ENCODE data around the gene ERVH48-1. TPM values are rescaled to one million over a fixed set of nuclear protein-coding genes. Genes with fewer than 3 reads are reported as not detected.
A peak's percentile ranks its signal among the peaks of the same experiment; 100 is the strongest.

Gene ERVH48-1
- total and polyA plus RNA-seq, 2 donors (not counting 3 experiments of a cell fraction or from before 2014, with no cell fraction given) = not detected

GRCh38 chr21:42887326-42887725 lies 38.1 kb downstream of the ERVH48-1 start:
- H2AFZ ChIP-seq (ENCODE audit: low read depth, low read length) = no peak overlapping the region
- no peak for DNase-seq (ENCODE audit: low read depth, low spot score)
- intact Hi-C loops (cut with micrococcal nuclease) = no loop called here
- no peak for TF ChIP-seq POLR2AphosphoS5 (IDR thresholded peaks at IDR 0.05; ENCODE audit: insufficient read depth, low read depth, low read length)
- no peak for TF ChIP-seq GATA2 (IDR thresholded peaks at IDR 0.05; ENCODE audit: insufficient read depth, insufficient read length, low read depth, low read length)
- TF ChIP-seq MAX (IDR thresholded peaks at IDR 0.05; ENCODE audit: insufficient read depth, insufficient read length) = no peak
- H3K4me2 ChIP-seq (ENCODE audit: insufficient read depth, low read length) = no peak overlapping the region
- dilution Hi-C loops (cut with MboI; ENCODE audit: extremely low pct_ligation_motif_present, low sequenced_read_pairs) = no loop called here
- no peaks in the 10 kb centered on the region for H3K79me2 ChIP-seq (ENCODE audit: control insufficient read depth, insufficient read depth, low read length)
- no peak overlapping the region for H3K9ac ChIP-seq (replicated peaks; ENCODE audit: extremely low read depth, insufficient read depth, low read length)
- no peaks in the 10 kb centered on the region for H4K20me1 ChIP-seq (replicated peaks; ENCODE audit: control insufficient read depth, extremely low read depth, insufficient read depth, low read length)
- H3K9me1 ChIP-seq (replicated peaks; ENCODE audit: control insufficient read depth, extremely low read depth, insufficient read depth, low read length) = no peaks in the 10 kb centered on the region
- H3K4me3 ChIP-seq (replicated peaks in 1 of 3; ENCODE audit: insufficient read depth in 1 of 3, low read depth in 1 of 3, low read length in 3 of 3) = no peak overlapping the region
- FAIRE-seq = no peak
- no peak overlapping the region for H3K27ac ChIP-seq (ENCODE audit: insufficient read depth, low read depth, low read length)
- no peaks in the 10 kb centered on the region for H3K27me3 ChIP-seq (ENCODE audit: control insufficient read depth in 2 of 2, insufficient read depth in 2 of 2, low read length in 2 of 2)
- no peaks in the 10 kb centered on the region for H3K36me3 ChIP-seq (ENCODE audit: control insufficient read depth in 2 of 2, extremely low read depth in 1 of 2, insufficient read depth in 2 of 2, low read length in 2 of 2)
- no peaks in the 10 kb centered on the region for H3K9me3 ChIP-seq (replicated peaks; ENCODE audit: control insufficient read depth, insufficient read depth, low read length)
- POLR2A ChIA-PET = no interaction called here
- peaks cover 1% of the 10 kb centered on the region for H3K4me1 ChIP-seq (ENCODE audit: control insufficient read depth, extremely low read depth, insufficient read depth, low read length)
- no TSS peak for BruUV-seq (replicated peaks)
- CTCF ChIA-PET = no interaction called here

- H4K20me1 ChIP-seq (replicated peaks; ENCODE audit: control insufficient read depth, extremely low read depth, insufficient read depth, low read length) = no peaks in the 10 kb centered on the region
- no peak overlapping the region for H3K4me3 ChIP-seq (replicated peaks in 1 of 3; ENCODE audit: insufficient read depth in 1 of 3, low read depth in 1 of 3, low read length in 3 of 3)
- no peak overlapping the region for H3K4me2 ChIP-seq (ENCODE audit: insufficient read depth, low read length)
- dilution Hi-C loops (cut with MboI; ENCODE audit: extremely low pct_ligation_motif_present, low sequenced_read_pairs) (no loop called here), intact Hi-C loops (cut with micrococcal nuclease) (no loop called here)
- no peak overlapping the region for H3K9ac ChIP-seq (replicated peaks; ENCODE audit: extremely low read depth, insufficient read depth, low read length)
- no peak overlapping the region for H3K27ac ChIP-seq (ENCODE audit: insufficient read depth, low read depth, low read length)
- TF ChIP-seq FOS (IDR thresholded peaks at IDR 0.05; ENCODE audit: borderline replicate concordance, insufficient read depth, low read length) = no peak
- no peak for TF ChIP-seq JUN (IDR thresholded peaks at IDR 0.05; ENCODE audit: borderline replicate concordance, insufficient read depth, insufficient read length, low read depth)
- TF ChIP-seq EZH2 (IDR thresholded peaks at IDR 0.05; ENCODE audit: borderline replicate concordance, low read depth, low read length, severe bottlenecking) = no peak
- TF ChIP-seq POLR2A (IDR thresholded peaks at IDR 0.05; ENCODE audit: low read depth, low read length) = no peak
- no peak for TF ChIP-seq GATA2 (IDR thresholded peaks at IDR 0.05; ENCODE audit: insufficient read depth, insufficient read length, low read depth, low read length)
- TF ChIP-seq POLR2AphosphoS5 (IDR thresholded peaks at IDR 0.05; ENCODE audit: insufficient read depth, low read depth, low read length) = no peak
- TF ChIP-seq MYC (IDR thresholded peaks at IDR 0.05; ENCODE audit: low read depth, low read length) = no peak
- TF ChIP-seq MAX (IDR thresholded peaks at IDR 0.05; ENCODE audit: insufficient read depth, insufficient read length) = no peak
- TF ChIP-seq CTCF (IDR thresholded peaks at IDR 0.05; ENCODE audit: extremely low read depth in 1 of 2, insufficient read depth in 1 of 2, low read depth in 1 of 2, low read length in 2 of 2) = no peak
- no peak overlapping the region for H2AFZ ChIP-seq (ENCODE audit: low read depth, low read length)
- no peaks in the 10 kb centered on the region for H3K9me1 ChIP-seq (replicated peaks; ENCODE audit: control insufficient read depth, extremely low read depth, insufficient read depth, low read length)
- FAIRE-seq (peak; percentile 50), DNase-seq (ENCODE audit: low read depth, low spot score) (no peak)
- H3K36me3 ChIP-seq (ENCODE audit: control insufficient read depth in 2 of 2, extremely low read depth in 1 of 2, insufficient read depth in 2 of 2, low read length in 2 of 2) = no peaks in the 10 kb centered on the region
- BruUV-seq (replicated peaks) = no TSS peak
- peaks cover 3% of the 10 kb centered on the region for H3K4me1 ChIP-seq (ENCODE audit: control insufficient read depth, extremely low read depth, insufficient read depth, low read length)
- no peaks in the 10 kb centered on the region for H3K27me3 ChIP-seq (ENCODE audit: control insufficient read depth in 2 of 2, insufficient read depth in 2 of 2, low read length in 2 of 2)
- H3K79me2 ChIP-seq (ENCODE audit: control insufficient read depth, insufficient read depth, low read length) = peaks cover 3% of the 10 kb centered on the region
- ChIA-PET CTCF (no interaction called here), POLR2A (no interaction called here)
- no peaks in the 10 kb centered on the region for H3K9me3 ChIP-seq (replicated peaks; ENCODE audit: control insufficient read depth, insufficient read depth, low read length)
Measured at GRCh38 chr21:42883921-42884320, 41.5 kb downstream of the ERVH48-1 start.
